NT2/D1 (cell line): ENCODE results near the gene CLIP4.

Source experiments
- SUZ12 ChIP-seq: IDR thresholded peaks from 2 replicates; pipeline ENCODE4 v1.6.1; 2011; ENCODE audit not compliant: insufficient read length, insufficient read depth; ENCODE audit errors: extremely low read depth
- YY1 ChIP-seq: IDR thresholded peaks from 2 replicates; pipeline ENCODE4 v1.6.1; 2011; ENCODE audit not compliant: insufficient read length, insufficient read depth
- ZNF274 ChIP-seq: IDR thresholded peaks from 2 replicates; pipeline ENCODE4 v1.6.1; 2011; ENCODE audit warnings: mild to moderate bottlenecking, low read depth, low read length

DNA sequence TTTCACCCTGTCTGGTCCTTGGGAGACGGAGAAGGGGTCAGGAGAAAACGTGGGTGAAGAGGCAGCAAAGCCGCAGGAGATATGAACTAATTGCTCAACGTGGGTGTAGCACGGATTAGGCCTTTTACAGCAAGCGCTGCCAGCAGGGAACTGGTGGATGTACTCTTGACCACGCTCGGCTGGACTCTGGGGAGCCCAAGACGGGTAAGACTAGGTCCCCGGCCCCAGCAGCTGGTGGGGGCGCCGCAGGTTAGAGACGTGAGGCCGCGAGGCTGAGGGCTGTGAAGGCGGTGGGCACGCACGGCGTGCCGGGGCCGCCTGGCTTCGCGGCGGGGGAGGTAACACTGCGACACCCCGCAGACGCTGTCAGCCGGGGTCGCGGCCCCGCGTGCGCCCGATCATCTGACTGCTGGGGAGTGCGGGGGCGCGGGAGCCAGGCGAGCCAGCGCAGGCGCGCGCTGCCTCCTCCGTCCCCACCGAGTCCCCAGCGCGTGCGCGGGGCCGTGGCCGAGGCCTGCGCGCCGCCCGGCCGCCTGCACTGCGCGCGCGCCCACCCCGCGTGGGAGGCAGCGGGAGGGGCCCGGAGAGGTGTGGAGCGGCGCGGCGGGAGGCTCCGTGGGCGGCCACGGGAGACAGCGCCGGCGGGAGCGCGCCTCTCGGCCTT is at the start of gene CLIP4:
- TF ChIP-seq SUZ12 (peak; percentile 44), ZNF274 (no peak), YY1 (no peak)
